Measurements from ENCODE around the gene TMEM97. TPM values are rescaled to one million over a fixed set of nuclear protein-coding genes. Genes with fewer than 3 reads are reported as not detected.

Gene TMEM97
- total RNA-seq, 1 donor from 2014 or later: 64.4 TPM

- DNase-seq: no peak
- no peak for ATAC-seq
- no peak overlapping the region for H3K4me3 ChIP-seq
- no peak for TF ChIP-seq CTCF (IDR thresholded peaks at IDR 0.05)
- intact Hi-C loops (cut with DNase I): no loop called here
- no peaks in the 10 kb centered on the region for H3K36me3 ChIP-seq
- no peak overlapping the region for H3K27ac ChIP-seq
- no peaks in the 10 kb centered on the region for H3K4me1 ChIP-seq
- peaks cover 29% of the 10 kb centered on the region for H3K27me3 ChIP-seq
- no peaks in the 10 kb centered on the region for H3K9me3 ChIP-seq
These were observed 12.0 kb upstream of the TMEM97 start for GRCh38 chr17:28306954-28307401.

GRCh38 chr17:28313841-28314240 lies 5.2 kb upstream of the TMEM97 start:
- no peaks in the 10 kb centered on the region for H3K36me3 ChIP-seq
- peaks cover 6% of the 10 kb centered on the region for H3K4me1 ChIP-seq
- no peak for TF ChIP-seq CTCF (IDR thresholded peaks at IDR 0.05)
- H3K4me3 ChIP-seq: no peak overlapping the region
- ATAC-seq (no peak), DNase-seq (no peak)
- H3K9me3 ChIP-seq: no peaks in the 10 kb centered on the region
- intact Hi-C loops (cut with DNase I): no loop called here
- no peaks in the 10 kb centered on the region for H3K27me3 ChIP-seq
- H3K27ac ChIP-seq: no peak overlapping the region

GRCh38 chr17:28315846-28316705 lies 2.9 kb upstream of the TMEM97 start:
- no peak for TF ChIP-seq CTCF (IDR thresholded peaks at IDR 0.05)
- no peak overlapping the region for H3K27ac ChIP-seq

GRCh38 chr17:28317099-28317965 lies 1.7 kb upstream of the TMEM97 start:
- DNase-seq: no peak
- intact Hi-C loops (cut with DNase I): no loop called here
- TF ChIP-seq CTCF (IDR thresholded peaks at IDR 0.05): no peak

More at GRCh38 chr17:28315846-28316705, 2.9 kb upstream of the TMEM97 start:
- peaks cover 15% of the 10 kb centered on the region for H3K4me1 ChIP-seq
- no peaks in the 10 kb centered on the region for H3K9me3 ChIP-seq
- H3K4me3 ChIP-seq: no peak overlapping the region
- no peaks in the 10 kb centered on the region for H3K27me3 ChIP-seq
- no peaks in the 10 kb centered on the region for H3K36me3 ChIP-seq
- ATAC-seq (no peak), DNase-seq (no peak)
- intact Hi-C loops (cut with DNase I): no loop called here

GRCh38 chr17:28317966-28318758 lies 838 bp upstream of the TMEM97 start:
- Histone ChIP-seq H3K27ac (no peak overlapping the region), H3K9me3 (no peaks in the 10 kb centered on the region), H3K27me3 (no peaks in the 10 kb centered on the region), H3K36me3 (no peaks in the 10 kb centered on the region), H3K4me1 (peaks cover 15% of the 10 kb centered on the region), H3K4me3 (peak overlapping the region; percentile 80)
- no peak for ATAC-seq
- intact Hi-C loops (cut with DNase I): no loop called here
- TF ChIP-seq CTCF (IDR thresholded peaks at IDR 0.05): no peak
- DNase-seq: no peak

More at GRCh38 chr17:28317099-28317965, 1.7 kb upstream of the TMEM97 start:
- no peaks in the 10 kb centered on the region for H3K27me3 ChIP-seq
- ATAC-seq: no peak
- no peaks in the 10 kb centered on the region for H3K9me3 ChIP-seq
- H3K4me3 ChIP-seq: no peak overlapping the region
- H3K36me3 ChIP-seq: no peaks in the 10 kb centered on the region
- no peak overlapping the region for H3K27ac ChIP-seq
- peaks cover 15% of the 10 kb centered on the region for H3K4me1 ChIP-seq

All from upper lobe of right lung (tissue), 1 donor.